ENCODE data around the gene EXOC4. TPM values are rescaled to one million over a fixed set of nuclear protein-coding genes. Genes with fewer than 3 reads are reported as not detected.
"Not testable (repeated sequence)": the region's sequence is repeated elsewhere in the genome, so short reads cannot be mapped to it uniquely, and the experiment has no call there.

The EXOC4 gene
- total RNA-seq, 2 experiments from 2014 or later = 51.9 to 90.1 TPM

GRCh38 chr7:134077560-134077959 lies 824.7 kb downstream of the EXOC4 start:
- H3K9me3 Mint-ChIP-seq (ENCODE audit: low read depth); POLR2A ChIA-PET; ATAC-seq; intact Hi-C loops (cut with DNase I, micrococcal nuclease); H3K27me3 Mint-ChIP-seq; H3K27ac Mint-ChIP-seq; H3K4me3 Mint-ChIP-seq; DNase-seq; H3K4me1 Mint-ChIP-seq: not testable (repeated sequence)
- peaks cover 15% of the 10 kb centered on the region for H3K36me3 Mint-ChIP-seq (ENCODE audit: low read depth)
- CTCF ChIA-PET = interaction anchor here (0.5 to 1.4 kb wide), 2 partner anchors 10 to 128 kb away, joined by 3 read pairs; no protein-coding TSS in a partner anchor

- no peak for DNase-seq
- Mint-ChIP-seq H3K36me3 (ENCODE audit: low read depth) (peaks cover 13% of the 10 kb centered on the region), H3K27me3 (no peaks in the 10 kb centered on the region), H3K27ac (no peak overlapping the region), H3K4me3 (no peak overlapping the region), H3K4me1 (no peaks in the 10 kb centered on the region), H3K9me3 (ENCODE audit: low read depth) (peaks cover 10% of the 10 kb centered on the region)
- intact Hi-C loops (cut with DNase I, micrococcal nuclease) = no loop called here
- ATAC-seq = no peak
- ChIA-PET CTCF (no interaction called here), POLR2A (no interaction called here)
These were observed 826.1 kb downstream of the EXOC4 start for GRCh38 chr7:134078991-134079390.

GRCh38 chr7:134081695-134082094 lies 828.8 kb downstream of the EXOC4 start:
- no peaks in the 10 kb centered on the region for H3K4me1 Mint-ChIP-seq
- no peak overlapping the region for H3K27ac Mint-ChIP-seq
- DNase-seq (no peak), ATAC-seq (no peak)
- intact Hi-C loops (cut with DNase I, micrococcal nuclease) = no loop called here
- no peaks in the 10 kb centered on the region for H3K36me3 Mint-ChIP-seq (ENCODE audit: low read depth)
- no peak overlapping the region for H3K4me3 Mint-ChIP-seq
- CTCF ChIA-PET = no interaction called here
- H3K9me3 Mint-ChIP-seq (ENCODE audit: low read depth) = no peaks in the 10 kb centered on the region
- H3K27me3 Mint-ChIP-seq = no peaks in the 10 kb centered on the region
- POLR2A ChIA-PET = no interaction called here

- Mint-ChIP-seq H3K27ac (no peak overlapping the region), H3K9me3 (ENCODE audit: low read depth) (peaks cover 13% of the 10 kb centered on the region), H3K27me3 (no peaks in the 10 kb centered on the region), H3K36me3 (ENCODE audit: low read depth) (peaks cover 3% of the 10 kb centered on the region), H3K4me3 (no peak overlapping the region), H3K4me1 (no peaks in the 10 kb centered on the region)
- POLR2A ChIA-PET = no interaction called here
- no peak for ATAC-seq
- CTCF ChIA-PET = interaction anchor here (0.6 to 0.8 kb wide), 2 partner anchors 47 to 274 kb away, joined by 3 read pairs; no protein-coding TSS in a partner anchor
- intact Hi-C loops (cut with DNase I, micrococcal nuclease) = no loop called here
- no peak for DNase-seq
These were observed 831.0 kb downstream of the EXOC4 start for GRCh38 chr7:134083766-134084487.

- POLR2A ChIA-PET = no interaction called here
- intact Hi-C loops (cut with DNase I, micrococcal nuclease) = no loop called here
- no peak for DNase-seq
- Mint-ChIP-seq H3K9me3 (ENCODE audit: low read depth) (peaks cover 17% of the 10 kb centered on the region), H3K36me3 (ENCODE audit: low read depth) (peaks cover 5% of the 10 kb centered on the region), H3K4me1 (no peaks in the 10 kb centered on the region), H3K27me3 (no peaks in the 10 kb centered on the region), H3K27ac (no peak overlapping the region), H3K4me3 (no peak overlapping the region)
- CTCF ChIA-PET = interaction anchor here (0.6 kb wide), 1 partner anchor 48 kb away, joined by 3 read pairs; no protein-coding TSS in a partner anchor
- ATAC-seq = no peak
These were observed 831.7 kb downstream of the EXOC4 start for GRCh38 chr7:134084488-134085144.

GRCh38 chr7:134085311-134085710 lies 832.4 kb downstream of the EXOC4 start:
- Mint-ChIP-seq H3K27ac (no peak overlapping the region), H3K4me1 (no peaks in the 10 kb centered on the region), H3K9me3 (ENCODE audit: low read depth) (peaks cover 23% of the 10 kb centered on the region), H3K36me3 (ENCODE audit: low read depth) (peaks cover 8% of the 10 kb centered on the region), H3K27me3 (no peaks in the 10 kb centered on the region), H3K4me3 (no peak overlapping the region)
- intact Hi-C loops (cut with DNase I, micrococcal nuclease) = no loop called here
- no peak for DNase-seq
- CTCF ChIA-PET = interaction anchor here (0.5 to 0.6 kb wide), 2 partner anchors 194 to 557 kb away, joined by 3 to 4 read pairs; no protein-coding TSS in a partner anchor
- no peak for ATAC-seq
- POLR2A ChIA-PET = no interaction called here

GRCh38 chr7:134086998-134087735 lies 834.3 kb downstream of the EXOC4 start:
- no peak for ATAC-seq
- CTCF ChIA-PET = interaction anchor here (1.1 kb wide), 1 partner anchor 10 kb away, joined by 3 read pairs; no protein-coding TSS in a partner anchor
- POLR2A ChIA-PET = no interaction called here

DNA sequence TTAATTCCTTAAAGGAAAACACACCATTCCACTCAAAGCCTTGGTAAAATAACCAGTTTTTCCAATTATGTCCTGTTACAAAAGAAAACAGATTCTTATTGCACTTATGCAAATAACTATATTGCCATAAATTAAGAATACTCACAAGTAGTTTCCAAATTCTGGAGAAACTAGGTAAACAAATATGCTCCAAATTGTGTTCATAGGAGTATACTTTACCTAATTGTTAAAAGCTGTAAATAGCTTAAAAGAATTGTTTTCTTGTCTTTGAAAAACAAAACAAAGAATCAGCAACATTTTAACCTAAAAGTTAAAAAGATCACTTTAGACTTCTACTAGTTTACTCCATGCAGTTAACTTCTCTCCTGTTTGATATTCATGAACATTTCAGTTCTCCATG lies 835.3 kb downstream of the EXOC4 start:
- ATAC-seq (no peak), DNase-seq (no peak)
- intact Hi-C loops (cut with DNase I, micrococcal nuclease) = no loop called here
- Mint-ChIP-seq H3K36me3 (ENCODE audit: low read depth) (peaks cover 11% of the 10 kb centered on the region), H3K27me3 (no peaks in the 10 kb centered on the region), H3K9me3 (ENCODE audit: low read depth) (peaks cover 33% of the 10 kb centered on the region), H3K4me3 (no peak overlapping the region), H3K4me1 (no peaks in the 10 kb centered on the region), H3K27ac (no peak overlapping the region)
- POLR2A ChIA-PET = no interaction called here
- CTCF ChIA-PET = interaction anchor here (1.1 kb wide), 1 partner anchor 11 kb away, joined by 3 read pairs; no protein-coding TSS in a partner anchor

More at GRCh38 chr7:134086998-134087735, 834.3 kb downstream of the EXOC4 start:
- DNase-seq = no peak
- intact Hi-C loops (cut with DNase I, micrococcal nuclease) = no loop called here
- Mint-ChIP-seq H3K4me1 (no peaks in the 10 kb centered on the region), H3K27ac (no peak overlapping the region), H3K4me3 (no peak overlapping the region), H3K9me3 (ENCODE audit: low read depth) (peaks cover 29% of the 10 kb centered on the region), H3K27me3 (no peaks in the 10 kb centered on the region), H3K36me3 (ENCODE audit: low read depth) (peaks cover 10% of the 10 kb centered on the region)

GRCh38 chr7:134089446-134089845 lies 836.6 kb downstream of the EXOC4 start:
- no peak for ATAC-seq
- Mint-ChIP-seq H3K4me1 (no peaks in the 10 kb centered on the region), H3K27ac (no peak overlapping the region), H3K27me3 (no peaks in the 10 kb centered on the region), H3K4me3 (no peak overlapping the region), H3K9me3 (ENCODE audit: low read depth) (peaks cover 44% of the 10 kb centered on the region), H3K36me3 (ENCODE audit: low read depth) (peaks cover 11% of the 10 kb centered on the region)
- intact Hi-C loops (cut with DNase I, micrococcal nuclease) = no loop called here
- DNase-seq = no peak
- ChIA-PET CTCF (interaction anchor here (0.6 kb wide), 1 partner anchor 9 kb away, joined by 3 read pairs; no protein-coding TSS in a partner anchor), POLR2A (no interaction called here)

- POLR2A ChIA-PET = no interaction called here
- intact Hi-C loops (cut with DNase I, micrococcal nuclease) = no loop called here
These were observed 845.2 kb downstream of the EXOC4 start for GRCh38 chr7:134098072-134098471.

DNA sequence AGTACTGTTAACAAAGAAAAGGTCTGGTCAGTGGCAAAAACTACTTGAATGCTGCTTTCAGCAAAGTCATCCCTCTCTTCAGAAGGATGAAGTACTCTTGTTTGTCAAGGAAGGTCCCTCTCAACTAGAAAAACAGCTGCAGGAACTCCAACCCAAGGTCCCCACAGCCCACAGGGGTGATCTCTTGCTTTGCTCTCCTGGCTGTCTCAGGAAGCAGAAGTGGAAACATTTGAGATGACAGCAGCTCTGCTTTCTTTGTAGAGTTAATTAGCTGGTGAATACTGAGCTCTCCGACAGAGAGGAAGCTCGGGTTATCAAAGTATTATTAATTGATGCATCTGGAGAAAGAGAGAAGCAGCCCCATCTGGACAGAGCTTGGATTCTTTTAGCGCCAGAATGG lies 848.8 kb downstream of the EXOC4 start:
- intact Hi-C loops (cut with DNase I, micrococcal nuclease) = no loop called here
- Mint-ChIP-seq H3K36me3 (ENCODE audit: low read depth) (no peaks in the 10 kb centered on the region), H3K27ac (no peak overlapping the region), H3K27me3 (no peaks in the 10 kb centered on the region), H3K4me1 (no peaks in the 10 kb centered on the region), H3K9me3 (ENCODE audit: low read depth) (no peaks in the 10 kb centered on the region), H3K4me3 (no peak overlapping the region)
- ChIA-PET POLR2A (no interaction called here), CTCF (interaction anchor here (0.8 kb wide), 1 partner anchor 22 kb away, joined by 3 read pairs; no protein-coding TSS in a partner anchor)
- ATAC-seq = no peak
- no peak for DNase-seq

More at GRCh38 chr7:134098072-134098471, 845.2 kb downstream of the EXOC4 start:
- Mint-ChIP-seq H3K9me3 (ENCODE audit: low read depth) (peaks cover 29% of the 10 kb centered on the region), H3K36me3 (ENCODE audit: low read depth) (no peaks in the 10 kb centered on the region), H3K27me3 (no peaks in the 10 kb centered on the region), H3K27ac (no peak overlapping the region), H3K4me1 (no peaks in the 10 kb centered on the region), H3K4me3 (no peak overlapping the region)
- no peak for ATAC-seq
- DNase-seq = no peak
- CTCF ChIA-PET = interaction anchor here (0.7 kb wide), 2 partner anchors 8 to 824 kb away, joined by 3 to 4 read pairs; no protein-coding TSS in a partner anchor

Data from activated CD4-positive, alpha-beta T cell treated with anti-CD3 and anti-CD28 coated beads for 36 hours (primary cell).